ENCODE data around the gene WNT3A.

The WNT3A gene

GRCh38 chr1:228087771-228088251, 81.0 kb downstream of the WNT3A start:
- TF ChIP-seq, protein P1, sequence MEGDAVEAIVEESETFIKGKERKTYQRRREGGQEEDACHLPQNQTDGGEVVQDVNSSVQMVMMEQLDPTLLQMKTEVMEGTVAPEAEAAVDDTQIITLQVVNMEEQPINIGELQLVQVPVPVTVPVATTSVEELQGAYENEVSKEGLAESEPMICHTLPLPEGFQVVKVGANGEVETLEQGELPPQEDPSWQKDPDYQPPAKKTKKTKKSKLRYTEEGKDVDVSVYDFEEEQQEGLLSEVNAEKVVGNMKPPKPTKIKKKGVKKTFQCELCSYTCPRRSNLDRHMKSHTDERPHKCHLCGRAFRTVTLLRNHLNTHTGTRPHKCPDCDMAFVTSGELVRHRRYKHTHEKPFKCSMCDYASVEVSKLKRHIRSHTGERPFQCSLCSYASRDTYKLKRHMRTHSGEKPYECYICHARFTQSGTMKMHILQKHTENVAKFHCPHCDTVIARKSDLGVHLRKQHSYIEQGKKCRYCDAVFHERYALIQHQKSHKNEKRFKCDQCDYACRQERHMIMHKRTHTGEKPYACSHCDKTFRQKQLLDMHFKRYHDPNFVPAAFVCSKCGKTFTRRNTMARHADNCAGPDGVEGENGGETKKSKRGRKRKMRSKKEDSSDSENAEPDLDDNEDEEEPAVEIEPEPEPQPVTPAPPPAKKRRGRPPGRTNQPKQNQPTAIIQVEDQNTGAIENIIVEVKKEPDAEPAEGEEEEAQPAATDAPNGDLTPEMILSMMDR (IDR thresholded peaks at IDR 0.05; ENCODE audit: low read depth, low read length), result peak; percentile 18
- H3K4me3 ChIP-seq (replicated peaks in 1 of 2; ENCODE audit: low read depth in 2 of 2, low read length in 2 of 2), result peak overlapping the region in 1 of 2 donors; percentile 27
- DNase-seq (ENCODE audit: low read depth in 2 of 2), result peak; percentile 84 to 90

DNA sequence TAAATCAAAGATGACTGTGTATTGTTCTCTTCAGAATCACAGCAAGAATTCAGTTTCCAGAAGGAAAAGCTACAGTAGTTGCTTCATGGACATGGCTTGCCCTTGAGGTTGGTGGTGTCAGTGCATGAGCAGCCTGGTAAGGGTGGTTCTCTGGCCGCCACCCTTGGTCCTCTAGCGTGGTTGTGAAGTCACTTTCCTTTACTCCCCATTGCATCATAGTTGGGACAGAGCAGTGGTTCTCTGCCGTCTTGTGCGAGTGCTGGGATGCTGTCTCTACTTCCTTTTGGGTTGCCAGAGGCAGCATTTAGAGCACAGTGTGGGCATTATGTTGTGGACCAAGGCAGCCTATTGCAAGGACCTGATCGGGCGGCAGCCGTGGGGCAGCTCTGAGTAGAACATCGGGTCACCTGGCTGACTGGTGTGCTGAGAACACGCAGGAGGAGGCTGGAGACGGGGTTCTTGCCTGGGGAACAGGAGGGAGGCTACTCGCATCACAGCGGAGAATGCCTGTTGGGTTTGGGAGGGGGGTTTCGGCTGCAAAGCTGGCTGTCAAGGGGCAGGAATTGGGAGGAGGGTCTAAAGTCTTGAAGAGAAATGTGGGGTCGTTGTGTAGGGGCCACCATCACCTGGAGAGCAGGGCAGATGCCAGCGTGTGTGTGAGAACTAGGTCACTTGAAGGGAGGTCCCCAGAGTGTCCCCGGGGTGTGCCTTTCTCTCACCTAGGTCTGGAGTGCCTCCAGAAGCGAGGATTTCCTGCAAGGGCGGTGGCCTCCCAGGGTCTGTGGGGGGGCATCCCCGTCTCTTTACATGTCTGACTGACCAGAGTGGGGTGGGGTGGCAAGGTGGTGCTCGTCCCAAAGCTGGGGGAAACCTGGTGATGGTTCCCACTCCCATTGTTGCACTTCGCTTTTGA, 82.0 kb downstream of the WNT3A start:
- no peak overlapping the region for H3K4me3 ChIP-seq (replicated peaks in 1 of 2; ENCODE audit: low read depth in 2 of 2, low read length in 2 of 2)
- peak; percentile 17 to 46 for DNase-seq (ENCODE audit: low read depth in 2 of 2)
- TF ChIP-seq, protein P1 (IDR thresholded peaks at IDR 0.05; ENCODE audit: low read depth, low read length), result no peak

GRCh38 chr1:228089519-228090380, 83.0 kb downstream of the WNT3A start:
- DNase-seq (ENCODE audit: low read depth in 2 of 2), result no peak
- TF ChIP-seq, protein P1 (IDR thresholded peaks at IDR 0.05; ENCODE audit: low read depth, low read length), result no peak
- no peak overlapping the region for H3K4me3 ChIP-seq (replicated peaks in 1 of 2; ENCODE audit: low read depth in 2 of 2, low read length in 2 of 2)

DNA sequence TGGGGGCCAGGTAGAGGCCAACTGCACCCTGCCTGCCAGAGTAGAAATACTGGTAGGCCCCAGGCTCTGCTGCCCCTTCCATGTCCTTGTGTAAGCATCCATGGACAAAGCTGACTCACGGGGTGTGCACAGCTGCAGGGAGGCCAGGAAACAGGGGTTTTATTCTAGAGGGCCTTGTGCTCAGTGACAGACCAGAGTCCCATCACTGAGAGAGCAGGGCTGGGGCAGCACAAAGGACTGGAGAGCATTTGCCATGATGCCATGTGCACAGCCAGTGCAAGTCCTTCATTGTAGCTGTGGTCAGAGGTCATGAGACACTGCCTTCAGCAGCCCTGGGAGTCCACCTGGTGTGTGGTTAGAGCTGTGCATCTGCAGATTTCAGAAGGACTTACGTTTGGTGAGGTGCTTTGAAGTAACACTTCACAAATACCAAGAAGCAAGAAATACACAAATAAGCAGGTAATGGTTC, 83.8 kb downstream of the WNT3A start:
- H3K4me3 ChIP-seq (replicated peaks in 1 of 2; ENCODE audit: low read depth in 2 of 2, low read length in 2 of 2), result no peak overlapping the region
- TF ChIP-seq, protein P1 (IDR thresholded peaks at IDR 0.05; ENCODE audit: low read depth, low read length), result no peak
- peak; percentile 16 to 62 for DNase-seq (ENCODE audit: low read depth in 2 of 2)

GRCh38 chr1:228091084-228091483, 84.3 kb downstream of the WNT3A start:
- H3K4me3 ChIP-seq (replicated peaks in 1 of 2; ENCODE audit: low read depth in 2 of 2, low read length in 2 of 2), result no peak overlapping the region

More at GRCh38 chr1:228091084-228091483, 84.3 kb downstream of the WNT3A start:
- TF ChIP-seq, protein P1 (IDR thresholded peaks at IDR 0.05; ENCODE audit: low read depth, low read length), result no peak
- no peak for DNase-seq (ENCODE audit: low read depth in 2 of 2)
